ENCODE results near the gene SAGE1. TPM values are rescaled to one million over a fixed set of nuclear protein-coding genes. Genes with fewer than 3 reads are reported as not detected.
"Not testable (repeated sequence)": the region's sequence is repeated elsewhere in the genome, so short reads cannot be mapped to it uniquely, and the experiment has no call there.

SAGE1 gene, protein sequence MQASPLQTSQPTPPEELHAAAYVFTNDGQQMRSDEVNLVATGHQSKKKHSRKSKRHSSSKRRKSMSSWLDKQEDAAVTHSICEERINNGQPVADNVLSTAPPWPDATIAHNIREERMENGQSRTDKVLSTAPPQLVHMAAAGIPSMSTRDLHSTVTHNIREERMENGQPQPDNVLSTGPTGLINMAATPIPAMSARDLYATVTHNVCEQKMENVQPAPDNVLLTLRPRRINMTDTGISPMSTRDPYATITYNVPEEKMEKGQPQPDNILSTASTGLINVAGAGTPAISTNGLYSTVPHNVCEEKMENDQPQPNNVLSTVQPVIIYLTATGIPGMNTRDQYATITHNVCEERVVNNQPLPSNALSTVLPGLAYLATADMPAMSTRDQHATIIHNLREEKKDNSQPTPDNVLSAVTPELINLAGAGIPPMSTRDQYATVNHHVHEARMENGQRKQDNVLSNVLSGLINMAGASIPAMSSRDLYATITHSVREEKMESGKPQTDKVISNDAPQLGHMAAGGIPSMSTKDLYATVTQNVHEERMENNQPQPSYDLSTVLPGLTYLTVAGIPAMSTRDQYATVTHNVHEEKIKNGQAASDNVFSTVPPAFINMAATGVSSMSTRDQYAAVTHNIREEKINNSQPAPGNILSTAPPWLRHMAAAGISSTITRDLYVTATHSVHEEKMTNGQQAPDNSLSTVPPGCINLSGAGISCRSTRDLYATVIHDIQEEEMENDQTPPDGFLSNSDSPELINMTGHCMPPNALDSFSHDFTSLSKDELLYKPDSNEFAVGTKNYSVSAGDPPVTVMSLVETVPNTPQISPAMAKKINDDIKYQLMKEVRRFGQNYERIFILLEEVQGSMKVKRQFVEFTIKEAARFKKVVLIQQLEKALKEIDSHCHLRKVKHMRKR
- not detected in 2 replicates for total RNA-seq
- long read RNA-seq = 0 reads

DNA sequence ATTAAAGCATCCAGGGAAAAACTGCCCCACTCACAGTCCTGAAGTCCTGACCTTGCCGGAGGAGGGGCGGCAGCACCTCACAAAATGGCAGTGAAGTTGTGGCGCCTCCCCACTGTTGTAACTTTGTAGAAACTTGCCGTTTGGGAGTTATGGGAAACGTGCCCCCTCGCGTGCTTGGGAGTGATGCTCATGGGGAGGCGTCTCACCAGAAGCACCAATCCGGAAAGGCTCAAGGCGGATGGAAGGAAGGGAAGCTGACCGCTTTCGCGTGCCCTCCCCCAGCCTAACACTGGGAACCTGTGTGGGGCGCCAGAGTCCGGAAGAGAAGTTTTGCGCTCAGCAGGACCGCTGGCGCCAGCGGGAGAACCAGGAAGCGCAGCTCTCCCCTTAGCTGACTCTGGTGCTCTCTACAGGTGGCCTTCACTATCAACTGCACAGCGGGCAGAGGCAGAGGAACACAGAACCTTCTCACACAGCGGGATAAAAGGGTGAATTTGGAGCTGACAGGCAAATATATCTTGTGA lies at the start of gene SAGE1, which contains the start of gene CT45A10:
TSS of gene SAGE1 (plus strand) at position 423 of the 524 bp plus-strand sequence. CDS start 2,527 bp downstream, outside the sequence.
TSS of gene CT45A10 (minus strand) at position 151 of the 524 bp plus-strand sequence. CDS start 8,100 bp downstream, outside the sequence.
- no peaks in the 10 kb centered on the region for H3K4me1 Mint-ChIP-seq (ENCODE audit: low read depth)
- H3K4me3 Mint-ChIP-seq (ENCODE audit: low read depth) = no peak within 1 kb of the TSS
- H3K27me3 Mint-ChIP-seq = no peaks in the 10 kb centered on the region
- DNase-seq (ENCODE audit: low spot score, unreplicated experiment) = no peak
- TF ChIP-seq, protein P1, sequence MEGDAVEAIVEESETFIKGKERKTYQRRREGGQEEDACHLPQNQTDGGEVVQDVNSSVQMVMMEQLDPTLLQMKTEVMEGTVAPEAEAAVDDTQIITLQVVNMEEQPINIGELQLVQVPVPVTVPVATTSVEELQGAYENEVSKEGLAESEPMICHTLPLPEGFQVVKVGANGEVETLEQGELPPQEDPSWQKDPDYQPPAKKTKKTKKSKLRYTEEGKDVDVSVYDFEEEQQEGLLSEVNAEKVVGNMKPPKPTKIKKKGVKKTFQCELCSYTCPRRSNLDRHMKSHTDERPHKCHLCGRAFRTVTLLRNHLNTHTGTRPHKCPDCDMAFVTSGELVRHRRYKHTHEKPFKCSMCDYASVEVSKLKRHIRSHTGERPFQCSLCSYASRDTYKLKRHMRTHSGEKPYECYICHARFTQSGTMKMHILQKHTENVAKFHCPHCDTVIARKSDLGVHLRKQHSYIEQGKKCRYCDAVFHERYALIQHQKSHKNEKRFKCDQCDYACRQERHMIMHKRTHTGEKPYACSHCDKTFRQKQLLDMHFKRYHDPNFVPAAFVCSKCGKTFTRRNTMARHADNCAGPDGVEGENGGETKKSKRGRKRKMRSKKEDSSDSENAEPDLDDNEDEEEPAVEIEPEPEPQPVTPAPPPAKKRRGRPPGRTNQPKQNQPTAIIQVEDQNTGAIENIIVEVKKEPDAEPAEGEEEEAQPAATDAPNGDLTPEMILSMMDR (IDR thresholded peaks at IDR 0.05; ENCODE audit: unreplicated experiment) = no peak
- H3K36me3 Mint-ChIP-seq (ENCODE audit: insufficient read depth) = no peaks in the 10 kb centered on the region
- no peak within 1 kb of the TSS for H3K27ac Mint-ChIP-seq
- H3K9me3 Mint-ChIP-seq (ENCODE audit: low read depth) = peaks cover 47% of the 10 kb centered on the region

- H3K9me3 Mint-ChIP-seq (ENCODE audit: low read depth); DNase-seq (ENCODE audit: low spot score, unreplicated experiment); H3K36me3 Mint-ChIP-seq (ENCODE audit: insufficient read depth); H3K4me3 Mint-ChIP-seq (ENCODE audit: low read depth); H3K4me1 Mint-ChIP-seq (ENCODE audit: low read depth); H3K27ac Mint-ChIP-seq; H3K27me3 Mint-ChIP-seq: not testable (repeated sequence)
These were observed 39.1 kb upstream of the SAGE1 start, which contains the start of gene CT45A8 for GRCh38 chrX:135854438-135854837. CT45A8 (minus strand) TSS chrX:135854538; CDS start chrX:135850783, 3,755 bp downstream.

- not testable (repeated sequence) for H3K9me3 Mint-ChIP-seq (ENCODE audit: low read depth); H3K4me3 Mint-ChIP-seq (ENCODE audit: low read depth); H3K4me1 Mint-ChIP-seq (ENCODE audit: low read depth); DNase-seq (ENCODE audit: low spot score, unreplicated experiment); H3K27ac Mint-ChIP-seq; H3K36me3 Mint-ChIP-seq (ENCODE audit: insufficient read depth); H3K27me3 Mint-ChIP-seq
These were observed 21.8 kb upstream of the SAGE1 start, which contains the start of gene CT45A9 for GRCh38 chrX:135871712-135872111. CT45A9 (minus strand) TSS chrX:135871812; CDS start chrX:135868061, 3,751 bp downstream.

DNA sequence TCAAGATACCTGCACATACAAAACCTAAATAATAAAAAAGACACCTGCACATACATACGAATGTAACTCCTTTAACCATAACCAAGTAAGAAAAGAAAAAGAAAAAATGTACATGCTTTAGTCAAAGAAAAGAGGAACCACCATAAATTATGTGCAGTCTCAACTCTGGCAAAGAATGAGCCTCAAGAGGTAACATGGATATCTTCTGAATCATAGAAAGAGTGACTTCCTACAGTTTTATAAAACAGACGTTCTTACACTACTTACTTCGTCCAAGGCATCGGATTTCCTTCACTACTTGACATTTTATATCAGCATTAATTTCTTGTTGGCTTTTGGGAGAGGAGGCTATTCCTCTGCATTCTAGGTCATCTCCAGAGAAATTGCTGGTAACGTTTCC lies 10.8 kb upstream of the SAGE1 start:
- H3K27me3 Mint-ChIP-seq; H3K4me3 Mint-ChIP-seq (ENCODE audit: low read depth); H3K36me3 Mint-ChIP-seq (ENCODE audit: insufficient read depth); H3K27ac Mint-ChIP-seq; H3K9me3 Mint-ChIP-seq (ENCODE audit: low read depth); DNase-seq (ENCODE audit: low spot score, unreplicated experiment); H3K4me1 Mint-ChIP-seq (ENCODE audit: low read depth): not testable (repeated sequence)

- not testable (repeated sequence) for H3K27ac Mint-ChIP-seq
These were observed 5.3 kb upstream of the SAGE1 start for GRCh38 chrX:135888230-135888629.

GRCh38 chrX:135888976-135889375 lies 4.5 kb upstream of the SAGE1 start:
- not testable (repeated sequence) for H3K27me3 Mint-ChIP-seq; H3K27ac Mint-ChIP-seq; DNase-seq (ENCODE audit: low spot score, unreplicated experiment); H3K4me1 Mint-ChIP-seq (ENCODE audit: low read depth); H3K36me3 Mint-ChIP-seq (ENCODE audit: insufficient read depth); H3K4me3 Mint-ChIP-seq (ENCODE audit: low read depth)
- H3K9me3 Mint-ChIP-seq (ENCODE audit: low read depth) = peaks cover 28% of the 10 kb centered on the region

More at GRCh38 chrX:135888230-135888629, 5.3 kb upstream of the SAGE1 start:
- DNase-seq (ENCODE audit: low spot score, unreplicated experiment); H3K36me3 Mint-ChIP-seq (ENCODE audit: insufficient read depth); H3K4me3 Mint-ChIP-seq (ENCODE audit: low read depth); H3K4me1 Mint-ChIP-seq (ENCODE audit: low read depth); H3K27me3 Mint-ChIP-seq: not testable (repeated sequence)
- H3K9me3 Mint-ChIP-seq (ENCODE audit: low read depth) = peaks cover 22% of the 10 kb centered on the region

DNA sequence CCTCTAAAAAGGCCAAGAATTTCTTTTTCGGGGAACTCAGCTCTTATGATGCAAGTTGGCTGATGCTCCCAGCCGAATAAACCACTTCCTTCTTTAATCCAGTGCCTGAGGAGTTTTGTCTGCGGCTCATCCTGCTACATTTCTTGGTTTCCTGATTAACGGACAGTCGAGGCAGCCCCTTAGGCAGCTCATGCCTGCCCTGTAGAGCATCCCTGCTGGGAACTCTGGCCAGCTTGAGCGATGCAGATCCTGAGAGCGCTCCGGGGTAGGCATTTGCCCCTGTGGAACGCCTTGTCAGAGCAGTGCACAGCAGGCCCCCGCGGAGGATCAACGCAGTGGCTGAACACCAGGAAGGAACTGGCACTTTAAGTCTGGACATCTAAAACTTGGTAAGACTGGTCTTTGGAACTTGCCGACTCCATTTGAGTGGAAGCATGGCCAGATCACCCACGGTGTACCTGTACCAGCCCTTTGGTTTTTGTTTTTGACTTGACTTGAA lies 3.4 kb upstream of the SAGE1 start:
- no peak for DNase-seq (ENCODE audit: low spot score, unreplicated experiment)
- H3K9me3 Mint-ChIP-seq (ENCODE audit: low read depth) = peaks cover 35% of the 10 kb centered on the region
- no peaks in the 10 kb centered on the region for H3K27me3 Mint-ChIP-seq
- H3K4me1 Mint-ChIP-seq (ENCODE audit: low read depth) = no peaks in the 10 kb centered on the region
- no peak overlapping the region for H3K4me3 Mint-ChIP-seq (ENCODE audit: low read depth)
- no peaks in the 10 kb centered on the region for H3K36me3 Mint-ChIP-seq (ENCODE audit: insufficient read depth)
- H3K27ac Mint-ChIP-seq = no peak overlapping the region
- TF ChIP-seq, protein P1 (IDR thresholded peaks at IDR 0.05; ENCODE audit: unreplicated experiment) = no peak
